ENCODE measurements around the gene ETNK1.

The ETNK1 gene

DNA sequence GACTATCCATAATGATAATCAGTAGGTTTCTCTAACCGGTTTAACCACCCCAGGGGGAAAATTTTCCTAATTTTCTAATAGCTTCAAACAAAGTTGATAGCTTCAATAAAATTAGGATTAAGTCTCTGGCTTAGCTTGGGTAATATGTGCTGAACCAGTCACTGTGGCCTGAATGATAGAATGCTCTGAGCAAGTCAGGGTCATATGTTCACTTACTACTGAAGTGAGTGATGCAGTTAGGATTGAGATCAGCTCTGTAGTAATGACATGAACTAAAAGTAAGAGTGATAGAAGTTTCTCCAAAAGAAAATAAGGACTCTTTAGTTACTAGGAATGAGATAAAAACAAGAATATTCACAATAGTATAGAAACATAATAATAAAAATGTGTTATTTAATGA is 32.6 kb downstream of the ETNK1 start:
- Histone ChIP-seq H3K36me3 (ENCODE audit: control insufficient read depth, insufficient read depth, low read length) (no peaks in the 10 kb centered on the region), H3K27me3 (ENCODE audit: control insufficient read depth, insufficient read depth, low read length, poor library complexity, severe bottlenecking) (no peaks in the 10 kb centered on the region), H3K9me3 (ENCODE audit: control insufficient read depth, low read length) (no peaks in the 10 kb centered on the region)

DNA sequence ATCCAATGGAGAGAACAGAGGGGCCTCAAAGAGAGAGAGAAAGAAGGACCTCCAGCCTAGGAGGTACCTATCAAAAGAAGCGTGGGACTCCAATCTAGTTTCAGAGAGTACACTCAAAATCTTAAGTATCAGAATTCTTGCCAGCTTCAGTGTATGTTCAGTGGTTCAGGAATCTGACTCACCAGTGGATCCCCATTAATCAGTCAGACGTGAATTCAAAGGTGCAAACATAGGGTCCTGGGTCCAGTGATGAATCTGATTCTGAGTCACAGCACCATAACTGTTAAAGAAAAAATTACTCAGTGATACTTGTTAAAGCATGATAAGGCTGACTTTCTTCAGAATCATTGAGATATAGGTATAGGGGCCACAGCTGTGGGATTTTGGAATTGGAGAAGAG is 33.2 kb downstream of the ETNK1 start:
- H3K27ac ChIP-seq (ENCODE audit: insufficient read depth, low read depth, low read length, poor library complexity, severe bottlenecking) = no peak overlapping the region
- no peaks in the 10 kb centered on the region for H3K9me3 ChIP-seq (ENCODE audit: control insufficient read depth, low read length)
- no peaks in the 10 kb centered on the region for H3K4me1 ChIP-seq (ENCODE audit: control insufficient read depth, insufficient read depth, low read length)
- WGBS, 2 experiments = 91 to 93% methylated on average over 2 of the region's 2 CpGs
- H3K4me3 ChIP-seq (ENCODE audit: insufficient read depth, low read depth, low read length) = no peak overlapping the region
- no peaks in the 10 kb centered on the region for H3K27me3 ChIP-seq (ENCODE audit: control insufficient read depth, insufficient read depth, low read length, poor library complexity, severe bottlenecking)
- H3K36me3 ChIP-seq (ENCODE audit: control insufficient read depth, insufficient read depth, low read length) = no peaks in the 10 kb centered on the region

More for the DNA sequence above, 32.6 kb downstream of the ETNK1 start:
- Histone ChIP-seq H3K4me1 (ENCODE audit: control insufficient read depth, insufficient read depth, low read length) (no peaks in the 10 kb centered on the region), H3K27ac (ENCODE audit: insufficient read depth, low read depth, low read length, poor library complexity, severe bottlenecking) (no peak overlapping the region), H3K4me3 (ENCODE audit: insufficient read depth, low read depth, low read length) (no peak overlapping the region)
- WGBS, 2 experiments = 100% methylated on average over 1 of the region's 1 CpG; no CpG with 5 or more reads in 1 of the 2 experiments

DNA sequence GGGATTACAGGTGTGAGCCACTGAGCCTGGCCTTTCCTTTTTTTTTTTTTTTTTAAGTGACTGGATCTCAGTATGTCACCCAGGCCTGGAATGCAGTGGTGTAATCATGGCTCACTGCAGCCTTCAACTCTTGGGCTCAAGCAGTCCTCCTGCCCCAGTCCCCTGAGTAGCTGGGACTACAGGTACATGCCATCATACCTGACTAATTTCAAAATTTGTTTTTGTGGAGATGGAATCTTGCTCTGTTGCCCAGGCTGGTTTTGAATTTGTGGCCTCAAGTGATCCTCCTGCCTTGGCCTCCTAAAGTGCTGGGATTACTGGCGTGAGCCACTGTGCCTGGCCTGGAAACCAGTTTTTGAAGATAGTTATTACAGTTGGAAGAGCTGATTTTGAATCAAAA is 37.4 kb downstream of the ETNK1 start:
- Histone ChIP-seq H3K27me3 (ENCODE audit: control insufficient read depth, insufficient read depth, low read length, poor library complexity, severe bottlenecking) (no peaks in the 10 kb centered on the region), H3K27ac (ENCODE audit: insufficient read depth, low read depth, low read length, poor library complexity, severe bottlenecking) (no peak overlapping the region), H3K4me3 (ENCODE audit: insufficient read depth, low read depth, low read length) (no peak overlapping the region), H3K9me3 (ENCODE audit: control insufficient read depth, low read length) (no peaks in the 10 kb centered on the region), H3K4me1 (ENCODE audit: control insufficient read depth, insufficient read depth, low read length) (no peaks in the 10 kb centered on the region), H3K36me3 (ENCODE audit: control insufficient read depth, insufficient read depth, low read length) (no peaks in the 10 kb centered on the region)
- 97 to 100% methylated on average over 1 of the region's 1 CpG for WGBS, 2 experiments

DNA sequence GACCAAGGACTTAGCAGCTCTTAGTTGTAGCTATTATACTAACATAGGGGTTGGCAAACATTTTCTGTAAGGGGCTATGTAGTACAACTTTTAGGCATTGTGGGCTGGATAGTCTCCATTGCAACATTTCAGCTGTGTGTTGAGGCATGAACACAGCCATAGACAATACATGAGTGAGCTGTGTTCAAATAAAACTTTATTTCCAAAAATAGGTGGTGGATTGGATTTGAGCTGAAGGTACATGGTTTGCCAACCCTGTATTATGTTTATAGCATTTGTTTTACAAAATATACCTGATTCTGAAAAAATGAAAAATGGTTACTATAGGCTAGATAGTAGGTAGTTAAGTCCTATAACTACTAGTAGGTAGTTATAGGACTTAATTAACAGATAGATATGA is 40.5 kb downstream of the ETNK1 start:
- H3K36me3 ChIP-seq (ENCODE audit: control insufficient read depth, insufficient read depth, low read length) = no peaks in the 10 kb centered on the region
- H3K27me3 ChIP-seq (ENCODE audit: control insufficient read depth, insufficient read depth, low read length, poor library complexity, severe bottlenecking) = no peaks in the 10 kb centered on the region
- H3K9me3 ChIP-seq (ENCODE audit: control insufficient read depth, low read length) = no peaks in the 10 kb centered on the region
- no peaks in the 10 kb centered on the region for H3K4me1 ChIP-seq (ENCODE audit: control insufficient read depth, insufficient read depth, low read length)
- no peak overlapping the region for H3K27ac ChIP-seq (ENCODE audit: insufficient read depth, low read depth, low read length, poor library complexity, severe bottlenecking)
- no peak overlapping the region for H3K4me3 ChIP-seq (ENCODE audit: insufficient read depth, low read depth, low read length)

DNA sequence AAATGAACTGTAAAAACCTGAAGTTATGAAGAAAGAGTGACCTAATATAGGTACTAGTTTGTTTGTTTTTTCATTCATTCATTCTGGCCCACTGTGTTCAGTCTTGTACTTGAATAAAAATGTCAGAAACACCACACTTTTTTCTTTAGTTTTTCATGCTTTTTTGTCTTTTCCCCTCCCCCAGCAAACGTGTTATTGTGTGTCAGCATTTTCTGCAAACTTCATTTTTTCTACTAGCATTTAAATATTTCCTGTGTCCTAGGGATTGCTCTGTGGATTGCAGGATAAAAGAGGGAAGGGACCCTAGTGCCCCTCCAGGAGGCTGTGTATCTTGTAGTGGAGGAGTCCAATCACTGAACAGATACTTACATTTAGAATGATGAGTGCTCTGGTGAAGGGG is 42.2 kb downstream of the ETNK1 start:
- 0% methylated on average over 1 of the region's 1 CpG; no CpG with 5 or more reads in 1 of the 2 experiments for WGBS, 2 experiments
- no peaks in the 10 kb centered on the region for H3K36me3 ChIP-seq (ENCODE audit: control insufficient read depth, insufficient read depth, low read length)

DNA sequence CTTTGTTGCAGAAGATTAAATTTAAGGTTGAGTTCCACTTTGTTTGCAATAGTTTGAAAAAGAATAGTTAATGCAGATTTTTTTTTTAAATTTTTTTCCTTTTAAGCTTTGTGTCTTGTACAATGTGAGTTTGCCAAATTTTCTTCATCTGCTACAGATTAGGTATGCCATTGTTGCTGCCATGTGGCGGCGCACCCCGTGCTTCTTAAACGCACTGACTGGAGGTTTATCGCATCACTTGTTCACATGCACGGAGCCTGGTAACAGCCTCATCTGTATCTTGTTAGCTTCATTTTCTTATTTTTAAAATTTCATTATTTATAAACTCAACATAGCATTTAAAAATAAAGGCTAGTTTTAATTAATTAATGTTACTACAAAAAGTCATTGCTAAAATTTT is 43.5 kb downstream of the ETNK1 start:
- Histone ChIP-seq H3K27me3 (ENCODE audit: control insufficient read depth, insufficient read depth, low read length, poor library complexity, severe bottlenecking) (no peaks in the 10 kb centered on the region), H3K9me3 (ENCODE audit: control insufficient read depth, low read length) (no peaks in the 10 kb centered on the region), H3K36me3 (ENCODE audit: control insufficient read depth, insufficient read depth, low read length) (no peaks in the 10 kb centered on the region), H3K27ac (ENCODE audit: insufficient read depth, low read depth, low read length, poor library complexity, severe bottlenecking) (no peak overlapping the region), H3K4me1 (ENCODE audit: control insufficient read depth, insufficient read depth, low read length) (no peaks in the 10 kb centered on the region), H3K4me3 (ENCODE audit: insufficient read depth, low read depth, low read length) (no peak overlapping the region)
- WGBS, 2 experiments = 90 to 96% methylated on average over 6 of the region's 6 CpGs

More for the DNA sequence above, 42.2 kb downstream of the ETNK1 start:
- Histone ChIP-seq H3K4me3 (ENCODE audit: insufficient read depth, low read depth, low read length) (no peak overlapping the region), H3K27ac (ENCODE audit: insufficient read depth, low read depth, low read length, poor library complexity, severe bottlenecking) (no peak overlapping the region), H3K27me3 (ENCODE audit: control insufficient read depth, insufficient read depth, low read length, poor library complexity, severe bottlenecking) (no peaks in the 10 kb centered on the region), H3K4me1 (ENCODE audit: control insufficient read depth, insufficient read depth, low read length) (no peaks in the 10 kb centered on the region), H3K9me3 (ENCODE audit: control insufficient read depth, low read length) (no peaks in the 10 kb centered on the region)

DNA sequence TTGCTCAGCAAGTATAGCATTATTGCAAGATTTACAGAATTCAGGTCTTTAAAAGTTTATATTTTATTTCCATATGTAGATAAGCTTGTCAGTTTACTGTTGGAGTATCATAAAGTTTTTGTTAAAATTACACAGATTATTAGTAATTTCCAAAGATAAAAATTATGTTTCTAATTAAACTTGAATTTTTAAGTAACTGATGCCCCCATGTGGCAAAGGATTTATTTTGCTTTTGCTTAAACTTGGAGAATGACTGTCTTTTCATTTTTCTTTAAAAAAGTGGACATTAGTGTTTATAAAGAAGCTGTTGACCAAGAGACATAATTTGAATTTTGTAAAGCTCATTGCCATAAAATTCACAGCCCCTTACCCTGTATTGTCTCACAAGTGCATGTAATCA is 45.8 kb downstream of the ETNK1 start:
- Histone ChIP-seq H3K4me1 (ENCODE audit: control insufficient read depth, insufficient read depth, low read length) (no peaks in the 10 kb centered on the region), H3K4me3 (ENCODE audit: insufficient read depth, low read depth, low read length) (no peak overlapping the region), H3K27ac (ENCODE audit: insufficient read depth, low read depth, low read length, poor library complexity, severe bottlenecking) (no peak overlapping the region), H3K27me3 (ENCODE audit: control insufficient read depth, insufficient read depth, low read length, poor library complexity, severe bottlenecking) (no peaks in the 10 kb centered on the region), H3K36me3 (ENCODE audit: control insufficient read depth, insufficient read depth, low read length) (no peaks in the 10 kb centered on the region), H3K9me3 (ENCODE audit: control insufficient read depth, low read length) (no peaks in the 10 kb centered on the region)

DNA sequence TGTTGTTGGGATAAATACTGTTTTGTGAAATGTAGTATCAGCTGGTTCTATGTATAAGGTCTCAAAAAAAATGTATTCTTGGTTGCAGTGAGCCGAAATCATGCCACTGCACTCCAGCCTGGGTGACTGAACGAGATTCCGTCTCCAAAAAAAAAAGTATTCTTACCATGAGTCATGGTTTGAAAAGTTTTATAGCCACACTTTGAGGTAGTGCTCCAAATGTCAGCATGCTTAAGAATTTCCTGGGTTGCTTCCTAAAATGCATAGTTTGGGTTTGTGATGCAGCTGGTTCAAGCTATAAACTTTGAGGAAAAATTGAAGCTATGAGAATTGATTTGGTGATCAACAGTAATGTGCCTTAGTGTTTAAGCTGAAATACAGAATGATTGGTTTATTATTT is 48.0 kb downstream of the ETNK1 start:
- 92 to 93% methylated on average over 3 of the region's 3 CpGs for WGBS, 2 experiments
- Histone ChIP-seq H3K4me3 (ENCODE audit: insufficient read depth, low read depth, low read length) (no peak overlapping the region), H3K27me3 (ENCODE audit: control insufficient read depth, insufficient read depth, low read length, poor library complexity, severe bottlenecking) (no peaks in the 10 kb centered on the region), H3K36me3 (ENCODE audit: control insufficient read depth, insufficient read depth, low read length) (no peaks in the 10 kb centered on the region), H3K9me3 (ENCODE audit: control insufficient read depth, low read length) (no peaks in the 10 kb centered on the region), H3K4me1 (ENCODE audit: control insufficient read depth, insufficient read depth, low read length) (no peaks in the 10 kb centered on the region), H3K27ac (ENCODE audit: insufficient read depth, low read depth, low read length, poor library complexity, severe bottlenecking) (no peak overlapping the region)

DNA sequence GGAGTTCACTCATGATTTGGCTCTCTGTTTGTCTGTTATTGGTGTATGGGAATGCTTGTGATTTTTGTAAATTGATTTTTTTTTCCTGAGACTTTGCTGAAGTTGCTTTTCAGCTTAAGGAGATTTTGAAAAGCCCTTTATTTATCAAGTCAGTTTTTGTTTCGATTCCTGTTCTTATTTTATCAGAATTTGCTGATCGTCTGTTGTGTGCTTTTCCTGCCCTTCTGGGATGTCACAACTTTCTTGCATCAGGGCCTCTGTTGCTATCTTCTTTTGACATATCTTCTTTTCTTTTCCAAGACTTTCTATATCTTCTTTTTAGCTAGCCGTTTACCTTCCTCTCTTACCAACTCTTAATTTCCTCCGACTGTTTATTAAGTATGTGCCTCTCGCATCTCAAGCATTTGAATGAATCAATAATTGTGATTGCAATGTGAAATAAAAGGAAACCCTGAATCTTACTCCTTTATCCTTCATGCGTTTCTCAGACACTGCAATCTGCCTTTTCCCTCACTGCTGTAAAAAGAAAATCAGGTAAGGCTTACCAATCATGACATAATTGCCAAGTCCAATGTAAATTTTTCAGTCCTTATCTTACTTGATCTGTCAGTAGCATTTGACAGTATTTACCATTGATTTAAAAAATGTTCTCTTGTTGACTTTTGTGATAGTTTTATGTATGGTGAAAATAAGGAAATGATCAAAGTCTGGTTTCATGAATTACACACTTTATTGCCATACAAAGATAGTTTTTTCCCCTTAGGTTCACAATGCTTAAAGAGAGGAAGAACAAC is 53.0 kb downstream of the ETNK1 start:
- Histone ChIP-seq H3K9me3 (ENCODE audit: control insufficient read depth, low read length) (no peaks in the 10 kb centered on the region), H3K4me3 (ENCODE audit: insufficient read depth, low read depth, low read length) (no peak overlapping the region), H3K27me3 (ENCODE audit: control insufficient read depth, insufficient read depth, low read length, poor library complexity, severe bottlenecking) (no peaks in the 10 kb centered on the region), H3K4me1 (ENCODE audit: control insufficient read depth, insufficient read depth, low read length) (no peaks in the 10 kb centered on the region), H3K36me3 (ENCODE audit: control insufficient read depth, insufficient read depth, low read length) (peaks cover 4% of the 10 kb centered on the region), H3K27ac (ENCODE audit: insufficient read depth, low read depth, low read length, poor library complexity, severe bottlenecking) (no peak overlapping the region)
- WGBS, 2 experiments = 96% methylated on average over 4 to 6 of the region's 6 CpGs

DNA sequence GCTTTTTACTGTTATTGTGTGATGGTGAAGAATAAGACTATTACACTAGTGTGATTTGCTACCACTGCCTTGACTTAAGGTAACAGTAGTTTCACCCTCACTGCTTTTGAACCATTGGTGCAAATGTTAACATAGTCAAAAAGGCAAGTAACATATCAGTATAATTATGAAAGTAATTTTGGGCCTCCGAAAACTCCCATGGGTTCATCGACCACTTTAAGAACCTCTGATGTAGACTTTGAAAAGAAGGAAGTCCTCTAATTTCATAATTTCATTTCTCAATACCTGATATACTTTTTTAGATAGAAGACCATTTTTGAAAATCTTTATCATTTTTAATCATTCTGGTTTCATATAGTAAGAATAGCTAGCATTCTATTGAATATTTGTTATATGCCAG is 57.7 kb downstream of the ETNK1 start:
- Histone ChIP-seq H3K27me3 (ENCODE audit: control insufficient read depth, insufficient read depth, low read length, poor library complexity, severe bottlenecking) (no peaks in the 10 kb centered on the region), H3K27ac (ENCODE audit: insufficient read depth, low read depth, low read length, poor library complexity, severe bottlenecking) (no peak overlapping the region), H3K4me3 (ENCODE audit: insufficient read depth, low read depth, low read length) (no peak overlapping the region), H3K9me3 (ENCODE audit: control insufficient read depth, low read length) (no peaks in the 10 kb centered on the region), H3K4me1 (ENCODE audit: control insufficient read depth, insufficient read depth, low read length) (no peaks in the 10 kb centered on the region), H3K36me3 (ENCODE audit: control insufficient read depth, insufficient read depth, low read length) (peaks cover 4% of the 10 kb centered on the region)
- 100% methylated on average over 2 of the region's 2 CpGs; no CpG with 5 or more reads in 1 of the 2 experiments for WGBS, 2 experiments

Measured in ectodermal cell (in vitro differentiated cells).